IMR-90 (cell line): ENCODE measurements around the gene BCAS1. TPM values are rescaled to one million over a fixed set of nuclear protein-coding genes. Genes with fewer than 3 reads are reported as not detected.

Experiments
- ATAC-seq: fragments of 200-7000 bp; cut with Tn5 transposase; 2 replicates; pipeline ENCODE4 v1.9.1; 2020; ENCODE audit warnings: low read depth, mild to moderate bottlenecking, moderate library complexity
- BruUV-seq: library from RNA; stranded (reverse); fragments of 400-500 nt; replicated peaks from 2 replicates; lab custom pipeline; 2021; lab: Mats Ljungman, UMichigan
- CTCF ChIA-PET: fragments of 300-600 bp; formaldehyde crosslinking; extraction: SDS; loops from one replicate; lab custom pipeline; 2021; ENCODE audit warnings: antibody characterized with exemption; lab: Yijun Ruan, JAX
- POLR2A ChIA-PET: fragments of 300-600 bp; sonication (Branson Sonifier 250); formaldehyde crosslinking; loops from one replicate; lab custom pipeline; 2022; ENCODE audit warnings: antibody characterized with exemption; ENCODE audit not compliant: unreplicated experiment; lab: Charles Lee
- DNase-seq: peaks from one replicate; pipeline ENCODE4 v3.0.0; 2013
- H2AFZ ChIP-seq: replicated peaks from 2 replicates; pipeline ENCODE3; 2013; ENCODE audit warnings: low read length, mild to moderate bottlenecking; ENCODE audit not compliant: poor library complexity
- H2AK5ac ChIP-seq: 2 replicates; pipeline ENCODE4 v1.6.1; 2013; ENCODE audit warnings: low read depth, low read length, inconsistent platforms
- H2AK9ac ChIP-seq: replicated peaks from 2 replicates; pipeline ENCODE3; 2013; ENCODE audit warnings: mild to moderate bottlenecking, low read depth, low read length, moderate library complexity; ENCODE audit not compliant: poor library complexity
- H2BK120ac ChIP-seq: 2 replicates; pipeline ENCODE4 v1.6.1; 2013; ENCODE audit warnings: low read depth, low read length, inconsistent platforms
- H2BK15ac ChIP-seq: 3 replicates; pipeline ENCODE4 v1.6.1; 2013; ENCODE audit warnings: low read depth, low read length, inconsistent platforms
- H2BK20ac ChIP-seq: 2 replicates; pipeline ENCODE4 v1.6.1; 2013; ENCODE audit warnings: low read depth, mild to moderate bottlenecking, inconsistent platforms, low read length, moderate library complexity
- H2BK5ac ChIP-seq: 2 replicates; pipeline ENCODE4 v1.6.1; 2013; ENCODE audit warnings: mild to moderate bottlenecking, low read depth, low read length, inconsistent platforms; ENCODE audit not compliant: poor library complexity, severe bottlenecking
- H3K14ac ChIP-seq: replicated peaks from 2 replicates; pipeline ENCODE4 v1.6.1; 2013; ENCODE audit warnings: low read depth, low read length, inconsistent platforms
- H3K18ac ChIP-seq: 2 replicates; pipeline ENCODE4 v1.6.1; 2013; ENCODE audit warnings: low read depth, low read length, control low read depth
- H3K23ac ChIP-seq: 2 replicates; pipeline ENCODE4 v1.6.1; 2013; ENCODE audit warnings: low read depth, low read length, inconsistent platforms
- H3K27ac ChIP-seq: 2 replicates; pipeline ENCODE4 v1.5.1; 2013; ENCODE audit warnings: mild to moderate bottlenecking, control low read depth, low read length; ENCODE audit not compliant: insufficient read depth
- H3K27me3 ChIP-seq: 2 replicates; pipeline ENCODE4 v1.6.1; 2013; ENCODE audit warnings: low read length; ENCODE audit not compliant: control insufficient read depth, insufficient read depth
- H3K36me3 ChIP-seq: 2 replicates; pipeline ENCODE4 v1.6.1; 2013; ENCODE audit warnings: low read length, mixed read lengths; ENCODE audit not compliant: control insufficient read depth, insufficient read depth
- H3K4ac ChIP-seq: 2 replicates; pipeline ENCODE4 v1.6.1; 2013; ENCODE audit warnings: low read depth, low read length, inconsistent platforms
- H3K4me1 ChIP-seq: 2 replicates; pipeline ENCODE4 v1.6.1; 2013; ENCODE audit warnings: low read length, mixed read lengths; ENCODE audit not compliant: control insufficient read depth, insufficient read depth
- H3K4me2 ChIP-seq: 2 replicates; pipeline ENCODE4 v1.6.1; 2013; ENCODE audit warnings: low read depth, mild to moderate bottlenecking, control low read depth, low read length, moderate library complexity
- H3K4me3 ChIP-seq: 2 replicates; pipeline ENCODE4 v1.5.1; 2013; ENCODE audit warnings: low read depth, mild to moderate bottlenecking, control low read depth, low read length, moderate library complexity; ENCODE audit not compliant: insufficient read depth
- H3K56ac ChIP-seq: 2 replicates; pipeline ENCODE4 v1.6.1; 2013; ENCODE audit warnings: low read length, inconsistent platforms; ENCODE audit not compliant: insufficient read depth; ENCODE audit errors: extremely low read depth
- H3K79me1 ChIP-seq, 2 experiments: 2 replicates each; pipeline ENCODE4 v1.6.1; 2013; ENCODE audit warnings: low read length in 2 of 2, inconsistent platforms in 1 of 2, low read depth in 1 of 2
- H3K9ac ChIP-seq: 2 replicates; pipeline ENCODE4 v1.6.1; 2013; ENCODE audit warnings: low read depth, low read length, control low read depth
- H3K9me1 ChIP-seq: 2 replicates; pipeline ENCODE4 v1.6.1; 2013; ENCODE audit warnings: low read length, inconsistent platforms; ENCODE audit not compliant: insufficient read depth
- H3K9me3 ChIP-seq: 2 replicates; pipeline ENCODE4 v1.6.1; 2013; ENCODE audit warnings: low read length; ENCODE audit not compliant: control insufficient read depth, insufficient read depth
- H4K20me1 ChIP-seq: 2 replicates; pipeline ENCODE4 v1.6.1; 2013; ENCODE audit warnings: low read length, inconsistent platforms; ENCODE audit not compliant: insufficient read depth
- H4K5ac ChIP-seq: 2 replicates; pipeline ENCODE4 v1.6.1; 2013; ENCODE audit warnings: mild to moderate bottlenecking, low read depth, low read length, control low read depth
- H4K8ac ChIP-seq, 2 experiments: 2 replicates each; pipeline ENCODE4 v1.6.1; 2013; ENCODE audit warnings: low read depth in 2 of 2, low read length in 2 of 2, control low read depth in 1 of 2, inconsistent platforms in 1 of 2
- H4K91ac ChIP-seq: 2 replicates; pipeline ENCODE4 v1.6.1; 2013; ENCODE audit warnings: low read depth, low read length, inconsistent platforms; ENCODE audit not compliant: insufficient read depth
- BHLHE40 ChIP-seq: fragments of 150-350 bp; IDR thresholded peaks from 2 replicates; pipeline ENCODE4 v1.6.1; 2016; ENCODE audit warnings: mild to moderate bottlenecking, low read depth, low read length
- CHD1 ChIP-seq: IDR thresholded peaks from 2 replicates; pipeline ENCODE4 v1.6.1; 2012; ENCODE audit warnings: low read depth, low read length, improper control_type of control experiment
- FOS ChIP-seq: fragments of 150-350 bp; IDR thresholded peaks from 2 replicates; pipeline ENCODE4 v1.6.1; 2016; ENCODE audit warnings: low read depth, low read length
- MAFK ChIP-seq: IDR thresholded peaks from 2 replicates; pipeline ENCODE4 v1.6.1; 2012; ENCODE audit warnings: low read depth, low read length, improper control_type of control experiment
- MXI1 ChIP-seq: IDR thresholded peaks from 2 replicates; pipeline ENCODE4 v1.6.1; 2012; ENCODE audit warnings: low read depth, mild to moderate bottlenecking, low read length, moderate library complexity, borderline replicate concordance
- RAD21 ChIP-seq: IDR thresholded peaks from 2 replicates; pipeline ENCODE4 v1.6.1; 2012; ENCODE audit warnings: low read length, improper control_type of control experiment
- RCOR1 ChIP-seq: IDR thresholded peaks from 2 replicates; pipeline ENCODE4 v1.6.1; 2012; ENCODE audit warnings: mild to moderate bottlenecking, low read length, improper control_type of control experiment; ENCODE audit not compliant: insufficient replicate concordance
- WGBS, 2 experiments: methylation state at CpG; one replicate each; pipeline versions ENCODE4 v1.1.5 to v1.1.7; 2013; ENCODE audit warnings: missing lambda C conversion rate in 2 of 2; ENCODE audit not compliant: insufficient read length in 1 of 2; ENCODE audit errors: extremely low coverage in 2 of 2; 5-methylcytosine and 5-hydroxymethylcytosine counted together
- dilution Hi-C: fragments of 300-500 bp; cut with HindIII; formaldehyde crosslinking; loops from one replicate; pipeline ENCODE4 v1.14.3; 2018; ENCODE audit warnings: low sequenced_read_pairs; ENCODE audit not compliant: unreplicated experiment
- in situ Hi-C: fragments of 300-500 bp; cut with MboI; formaldehyde crosslinking; loops from 3 replicates; pipeline ENCODE4 v1.14.3; 2019; ENCODE audit warnings: low sequenced_read_pairs, inconsistent platforms, mixed read lengths
- intact Hi-C: fragments of 100-400 bp; cut with micrococcal nuclease; formaldehyde crosslinking; loops from 2 replicates; pipeline ENCODE4 v1.10.0; 2022
- polyA plus RNA-seq, 3 experiments: library from polyadenylated mRNA; depleted of rRNA; stranded (reverse); fragments of >200 nt; gene quantifications; 2 replicates each; pipeline ENCODE4 v1.2.3, GENCODE V29; 2012; ENCODE audit warnings: low replicate concordance in 1 of 3
- total RNA-seq: library from RNA; depleted of rRNA; stranded (reverse); fragments of >200 nt; gene quantifications from 2 replicates; pipeline ENCODE4 v1.2.3, GENCODE V29; 2012

Gene BCAS1
- total and polyA plus RNA-seq, 2 of the 4 experiments (the other 2 are of a cell fraction), result under 0.01 TPM; not detected in 1

DNA sequence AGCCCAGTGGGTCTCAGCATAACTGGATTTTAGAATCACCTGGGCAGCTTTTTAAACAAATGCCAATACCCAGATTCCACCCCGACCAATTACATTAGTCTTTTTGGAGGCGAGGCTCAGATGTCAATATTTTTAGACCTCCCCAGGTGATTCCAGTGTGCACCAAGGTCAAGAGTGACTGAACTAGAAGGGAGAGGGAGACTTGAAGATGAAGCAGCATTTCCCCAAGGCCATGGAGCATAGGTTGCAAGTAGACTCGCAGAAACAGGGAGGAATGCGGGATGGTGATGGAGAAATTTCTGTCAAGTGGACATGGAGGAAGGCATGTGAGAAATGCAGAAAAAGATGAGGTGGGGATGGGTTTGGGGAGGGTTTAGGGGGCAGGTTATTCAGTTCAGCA, 64.9 kb downstream of the BCAS1 start:
- intact Hi-C loops (no loop called here), dilution Hi-C loops (no loop called here), in situ Hi-C loops (no loop called here)
- H3K14ac ChIP-seq, result no peak overlapping the region
- no peaks in the 10 kb centered on the region for H3K36me3 ChIP-seq
- CTCF ChIA-PET, result no interaction called here
- H3K27me3 ChIP-seq, result no peaks in the 10 kb centered on the region; the same call in 1 of the 2 replicates
- H3K27ac ChIP-seq, result no peak overlapping the region
- H2AK9ac ChIP-seq, result no peak overlapping the region
- TF ChIP-seq RCOR1, result no peak
- TF ChIP-seq CHD1, result no peak
- no peak for TF ChIP-seq BHLHE40
- no peak for TF ChIP-seq MXI1
- no peak for TF ChIP-seq MAFK
- no peak for TF ChIP-seq FOS
- TF ChIP-seq RAD21, result no peak
- no peak overlapping the region for H2AFZ ChIP-seq
- no peak overlapping the region for H2BK15ac ChIP-seq
- no peak overlapping the region for H3K4me3 ChIP-seq
- no peak overlapping the region for H2BK120ac ChIP-seq
- H3K9me1 ChIP-seq, result no peaks in the 10 kb centered on the region
- H4K91ac ChIP-seq, result no peak overlapping the region
- POLR2A ChIA-PET, result no interaction called here
- no peak for DNase-seq
- no peak overlapping the region for H2BK20ac ChIP-seq
- no peak overlapping the region for H2BK5ac ChIP-seq
- H4K20me1 ChIP-seq, result no peaks in the 10 kb centered on the region
- ATAC-seq, result no peak
- no peak overlapping the region for H4K5ac ChIP-seq
- H3K4me1 ChIP-seq, result no peaks in the 10 kb centered on the region
- no peak overlapping the region for H3K4me2 ChIP-seq
- H3K23ac ChIP-seq, result no peak overlapping the region
- WGBS, 2 experiments, result 70% methylated on average over 2 of the region's 4 CpGs; no CpG with 5 or more reads in 1 of the 2 experiments
- no TSS peak for BruUV-seq
- H3K18ac ChIP-seq, result no peak overlapping the region
- no peaks in the 10 kb centered on the region for H3K79me1 ChIP-seq
- no peak overlapping the region for H3K9ac ChIP-seq
- H3K56ac ChIP-seq, result no peak overlapping the region
- H3K9me3 ChIP-seq, result no peaks in the 10 kb centered on the region
- no peak overlapping the region for H4K8ac ChIP-seq
- no peak overlapping the region for H3K4ac ChIP-seq
- H2AK5ac ChIP-seq, result no peak overlapping the region
